PFSK-1 (cell line): ENCODE results near the gene PPP1R2.

Source experiments
- FOXP2 ChIP-seq: optimal IDR thresholded peaks from 2 replicates; pipeline ENCODE3; 2011; ENCODE audit warnings: borderline replicate concordance, control low read depth, inconsistent platforms; ENCODE audit not compliant: insufficient read depth; ENCODE audit errors: extremely low read length, extremely low read depth
- POLR2AphosphoS5 ChIP-seq: IDR thresholded peaks from 2 replicates; pipeline ENCODE4 v1.6.1; 2012; ENCODE audit warnings: low read depth, mild to moderate bottlenecking, control low read depth, low read length, moderate library complexity
- REST ChIP-seq, 2 experiments: IDR thresholded peaks; 2 replicates each; pipeline versions ENCODE4 v1.6.1 to v1.8.0; 2011 to 2012; ENCODE audit warnings: low read depth in 2 of 2, low read length in 2 of 2, control low read depth in 1 of 2, inconsistent platforms in 1 of 2, mild to moderate bottlenecking in 1 of 2, moderate library complexity in 1 of 2; ENCODE audit not compliant: insufficient read depth in 1 of 2
- SIN3A ChIP-seq: IDR thresholded peaks from 2 replicates; pipeline ENCODE4 v1.6.1; 2012; ENCODE audit warnings: mild to moderate bottlenecking, low read length, moderate library complexity, borderline replicate concordance; ENCODE audit not compliant: insufficient read depth
- TAF1 ChIP-seq: IDR thresholded peaks from 2 replicates; pipeline ENCODE4 v1.6.1; 2012; ENCODE audit warnings: low read length, control low read depth, borderline replicate concordance; ENCODE audit not compliant: insufficient read depth

PPP1R2 gene

GRCh38 chr3:195584543-195584870 is 41.4 kb upstream of the PPP1R2 start:
- TF ChIP-seq REST (IDR thresholded peaks at IDR 0.05; ENCODE audit: insufficient read depth in 1 of 2, low read depth in 2 of 2, low read length in 2 of 2) = no peak
- TF ChIP-seq TAF1 = no peak
- no peak for TF ChIP-seq FOXP2
- no peak for TF ChIP-seq SIN3A
- no peak for TF ChIP-seq POLR2AphosphoS5

GRCh38 chr3:195583831-195584542 is 40.9 kb upstream of the PPP1R2 start, which contains the start of gene APOD:
Gene APOD, minus strand, starts transcription at chr3:195583940. Its CDS starts 4,479 bp downstream, at chr3:195579461.
- TF ChIP-seq REST (IDR thresholded peaks at IDR 0.05; ENCODE audit: insufficient read depth in 1 of 2, low read depth in 2 of 2, low read length in 2 of 2) (no peak), POLR2AphosphoS5 (no peak), SIN3A (no peak), TAF1 (no peak)

GRCh38 chr3:195582947-195583346 is 39.8 kb upstream of the PPP1R2 start:
- no peak for TF ChIP-seq TAF1
- TF ChIP-seq FOXP2 = no peak
- no peak for TF ChIP-seq REST (IDR thresholded peaks at IDR 0.05; ENCODE audit: insufficient read depth in 1 of 2, low read depth in 2 of 2, low read length in 2 of 2)
- TF ChIP-seq POLR2AphosphoS5 = no peak
- no peak for TF ChIP-seq SIN3A

- TF ChIP-seq SIN3A = no peak
- no peak for TF ChIP-seq FOXP2
- no peak for TF ChIP-seq TAF1
- no peak for TF ChIP-seq REST (IDR thresholded peaks at IDR 0.05; ENCODE audit: insufficient read depth in 1 of 2, low read depth in 2 of 2, low read length in 2 of 2)
- TF ChIP-seq POLR2AphosphoS5 = no peak
Measured at GRCh38 chr3:195580744-195581443, 37.8 kb upstream of the PPP1R2 start.
